Colonic mucosa (tissue), 4 donors: Measurements from ENCODE around the gene SNX14. TPM values are rescaled to one million over a fixed set of nuclear protein-coding genes. Genes with fewer than 3 reads are reported as not detected.

Experiments
- DNase-seq: peaks from one replicate; pipeline ENCODE4 v3.0.0-alpha.2; 2020
- H3K27ac ChIP-seq: fragments of 200-600 bp; one replicate; pipeline ENCODE4 v1.8.0; 2021
- H3K27me3 ChIP-seq: fragments of 200-600 bp; one replicate; pipeline ENCODE4 v1.8.0; 2021
- H3K36me3 ChIP-seq: fragments of 200-600 bp; one replicate; pipeline ENCODE4 v1.8.0; 2021
- H3K4me1 ChIP-seq: fragments of 200-600 bp; one replicate; pipeline ENCODE4 v1.8.0; 2021; ENCODE audit warnings: mild to moderate bottlenecking
- H3K4me3 ChIP-seq: fragments of 200-600 bp; one replicate; pipeline ENCODE4 v1.8.0; 2021
- H3K9ac ChIP-seq, 2 donors: one replicate each; pipeline ENCODE4 v1.7.0; 2013; ENCODE audit warnings: control low read depth in 2 of 2, low read depth in 2 of 2, low read length in 2 of 2
- H3K9me3 ChIP-seq: fragments of 200-600 bp; one replicate; pipeline ENCODE4 v1.8.0; 2021
- CTCF ChIP-seq: fragments of 200-600 bp; IDR thresholded peaks from one replicate; pipeline ENCODE4 v1.8.0; 2022; ENCODE audit warnings: antibody characterized with exemption, mild to moderate bottlenecking
- intact Hi-C: fragments of 100-400 bp; cut with DNase I; formaldehyde crosslinking; loops from one replicate; pipeline ENCODE4 v1.14.1; 2022
- total RNA-seq, 2 donors: library from RNA; stranded (reverse); fragmentation: NEBNext Ultra II Directional in 1 of 2; extraction: Animal tissue kit (Norgen Biotek cat#: 25700) in 1 of 2; gene quantifications; one replicate each; pipeline ENCODE4 v1.2.1, GENCODE V29; 2021
- donor health status: healthy.
- donor health status: DM: no; HTN: no; CAD: no.
- donor health status: DM: no; HTN: no; CAD: no.

The SNX14 gene
- total RNA-seq, 2 donors from 2014 or later = 52.5 to 80.6 TPM

- DNase-seq = no peak
- Histone ChIP-seq H3K9ac (no peak overlapping the region), H3K4me3 (no peak overlapping the region), H3K4me1 (no peaks in the 10 kb centered on the region), H3K27ac (no peak overlapping the region), H3K9me3 (no peaks in the 10 kb centered on the region), H3K36me3 (no peaks in the 10 kb centered on the region), H3K27me3 (no peaks in the 10 kb centered on the region)
- intact Hi-C loops = no loop called here
- TF ChIP-seq CTCF = no peak
These were observed 128.9 kb downstream of the SNX14 start for GRCh38 chr6:85464722-85465150.

DNA sequence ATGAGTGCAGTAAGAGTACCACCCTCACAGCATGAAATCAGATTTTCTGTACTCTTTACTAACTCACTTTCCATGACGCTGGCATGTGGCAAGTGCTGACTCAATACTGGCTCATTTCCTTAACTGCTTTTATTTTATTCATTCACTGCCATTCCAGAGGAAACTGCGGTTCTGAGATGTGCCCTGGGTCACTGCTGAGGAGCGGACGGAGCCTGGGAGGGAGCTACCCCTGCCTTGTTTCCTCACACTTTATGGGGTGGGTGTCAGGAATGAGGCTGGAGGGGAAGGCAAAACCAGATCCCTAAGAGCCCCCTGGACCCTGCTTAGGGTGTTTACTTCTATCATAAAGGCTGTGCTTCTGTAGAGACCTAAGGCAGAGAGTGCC, 129.4 kb downstream of the SNX14 start:
- TF ChIP-seq CTCF = no peak
- intact Hi-C loops = no loop called here
- no peaks in the 10 kb centered on the region for H3K4me1 ChIP-seq
- no peak overlapping the region for H3K9ac ChIP-seq
- H3K4me3 ChIP-seq = no peak overlapping the region
- no peak for DNase-seq
- no peak overlapping the region for H3K27ac ChIP-seq
- no peaks in the 10 kb centered on the region for H3K9me3 ChIP-seq
- H3K36me3 ChIP-seq = no peaks in the 10 kb centered on the region
- no peaks in the 10 kb centered on the region for H3K27me3 ChIP-seq

GRCh38 chr6:85463621-85464259, 129.9 kb downstream of the SNX14 start:
- TF ChIP-seq CTCF = no peak
- intact Hi-C loops = no loop called here
- H3K9ac ChIP-seq = no peak overlapping the region
- DNase-seq = no peak
- H3K36me3 ChIP-seq = no peaks in the 10 kb centered on the region
- H3K4me1 ChIP-seq = no peaks in the 10 kb centered on the region
- no peak overlapping the region for H3K4me3 ChIP-seq
- no peak overlapping the region for H3K27ac ChIP-seq
- H3K27me3 ChIP-seq = no peaks in the 10 kb centered on the region
- no peaks in the 10 kb centered on the region for H3K9me3 ChIP-seq

- Histone ChIP-seq H3K27me3 (no peaks in the 10 kb centered on the region), H3K36me3 (no peaks in the 10 kb centered on the region), H3K9me3 (no peaks in the 10 kb centered on the region), H3K9ac (no peak overlapping the region), H3K4me1 (no peaks in the 10 kb centered on the region), H3K4me3 (no peak overlapping the region), H3K27ac (no peak overlapping the region)
- no peak for TF ChIP-seq CTCF
- DNase-seq = no peak
- intact Hi-C loops = no loop called here
These were observed 131.0 kb downstream of the SNX14 start for GRCh38 chr6:85462673-85463072.

DNA sequence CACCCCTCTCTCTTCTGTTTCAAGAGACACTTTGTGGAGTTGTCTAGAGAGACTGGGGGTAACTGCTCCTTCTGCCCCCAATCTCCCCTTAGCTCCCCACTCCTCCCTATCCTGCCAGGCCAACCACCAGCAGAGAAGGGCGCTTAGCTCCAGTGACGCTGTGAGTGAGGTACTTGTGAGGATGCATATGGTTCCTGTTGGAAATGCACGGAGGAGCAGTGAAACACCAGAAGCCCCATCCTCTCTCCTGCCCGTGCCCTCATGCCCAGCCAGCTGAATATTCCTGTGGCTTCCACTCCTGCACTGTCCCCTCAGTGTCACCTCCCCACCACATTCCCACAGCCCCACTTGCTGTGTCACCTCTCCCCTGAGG, 131.9 kb downstream of the SNX14 start:
- no peak overlapping the region for H3K27ac ChIP-seq
- no peak for TF ChIP-seq CTCF
- no peaks in the 10 kb centered on the region for H3K36me3 ChIP-seq
- no peak overlapping the region for H3K4me3 ChIP-seq
- no peak for DNase-seq
- H3K9ac ChIP-seq = no peak overlapping the region
- H3K9me3 ChIP-seq = no peaks in the 10 kb centered on the region
- intact Hi-C loops = no loop called here
- no peaks in the 10 kb centered on the region for H3K27me3 ChIP-seq
- no peaks in the 10 kb centered on the region for H3K4me1 ChIP-seq
